HG03439 (cell line): ENCODE measurements around the gene CKS2.
"Not testable (repeated sequence)": the region's sequence is repeated elsewhere in the genome, so short reads cannot be mapped to it uniquely, and the experiment has no call there.

ENCODE experiments used
- ATAC-seq: cut with Tn5 transposase; IDR thresholded peaks from one replicate; pipeline ENCODE4 v1.9.1; 2021; ENCODE audit warnings: mild to moderate bottlenecking, moderate library complexity; ENCODE audit not compliant: unreplicated experiment

The CKS2 gene

GRCh38 chr9:89309608-89310474 lies 1.2 kb upstream of the CKS2 start:
- ATAC-seq = no peak

- ATAC-seq = peak; percentile 10
These were observed 589 bp downstream of the CKS2 start for GRCh38 chr9:89311346-89312221.

- ATAC-seq = no peak
These were observed 1.2 kb downstream of the CKS2 start for GRCh38 chr9:89312222-89312571.

- no peak for ATAC-seq
These were observed 2.8 kb downstream of the CKS2 start for GRCh38 chr9:89313842-89314241.

- ATAC-seq = no peak
These were observed 4.0 kb downstream of the CKS2 start for GRCh38 chr9:89314955-89315354.

GRCh38 chr9:89315482-89315881 lies 4.5 kb downstream of the CKS2 start:
- no peak for ATAC-seq

- ATAC-seq = no peak
These were observed 6.3 kb downstream of the CKS2 start for GRCh38 chr9:89317282-89317681.

GRCh38 chr9:89318123-89319014 lies 7.4 kb downstream of the CKS2 start, which contains the start of gene SECISBP2:
TSS of gene SECISBP2 (plus strand) at chr9:89318500. CDS start at chr9:89318577, 77 bp downstream.
- ATAC-seq = peak; percentile 90

GRCh38 chr9:89319015-89319905 lies 8.3 kb downstream of the CKS2 start:
- no peak for ATAC-seq

- no peak for ATAC-seq
These were observed 12.4 kb downstream of the CKS2 start for GRCh38 chr9:89323390-89323789.

GRCh38 chr9:89325733-89326132 lies 14.7 kb downstream of the CKS2 start:
- ATAC-seq = no peak

GRCh38 chr9:89328064-89328463 lies 17.1 kb downstream of the CKS2 start:
- ATAC-seq = no peak

GRCh38 chr9:89329917-89330316 lies 18.9 kb downstream of the CKS2 start:
- ATAC-seq = no peak

- ATAC-seq = no peak
These were observed 19.5 kb downstream of the CKS2 start for GRCh38 chr9:89330513-89330912.

- ATAC-seq = no peak
These were observed 28.8 kb downstream of the CKS2 start for GRCh38 chr9:89339807-89340206.

- peak; percentile 64 for ATAC-seq
These were observed 29.3 kb downstream of the CKS2 start for GRCh38 chr9:89340332-89340731.

- ATAC-seq = no peak
These were observed 31.2 kb downstream of the CKS2 start for GRCh38 chr9:89342213-89342612.

- no peak for ATAC-seq
These were observed 32.0 kb downstream of the CKS2 start for GRCh38 chr9:89342948-89343347.

- not testable (repeated sequence) for ATAC-seq
These were observed 32.8 kb downstream of the CKS2 start for GRCh38 chr9:89343812-89344211.

- ATAC-seq = no peak
These were observed 34.5 kb downstream of the CKS2 start for GRCh38 chr9:89345476-89345875.
